Heart left ventricle (tissue), 16 donors: ENCODE measurements around the gene CDX1. TPM values are rescaled to one million over a fixed set of nuclear protein-coding genes. Genes with fewer than 3 reads are reported as not detected.
A peak's percentile ranks its signal among the peaks of the same experiment; 100 is the strongest.

Source experiments
- ATAC-seq, 4 donors: fragments of 200-7000 bp; cut with Tn5 transposase; one replicate each; pipeline ENCODE4 v1.9.1; 2020 to 2022; ENCODE audit warnings: moderate library complexity in 4 of 4, mild to moderate bottlenecking in 3 of 4, moderate number of reproducible peaks in 1 of 4
- DNase-seq, 5 donors: peaks; one replicate each; pipeline ENCODE4 v3.0.0-alpha.2; 2020
- H3K27ac ChIP-seq, 12 donors: fragments of 200-600 bp; sonication (generic) in 4 of 12; one replicate each; pipeline versions ENCODE4 v1.5.0 to v1.8.0; 2016 to 2022; ENCODE audit warnings: mild to moderate bottlenecking in 2 of 12
- H3K27me3 ChIP-seq, 9 donors: fragments of 200-600 bp; sonication (generic) in 2 of 9; one replicate each; pipeline versions ENCODE4 v1.5.1 to v1.8.0; 2016 to 2022; ENCODE audit warnings: mild to moderate bottlenecking in 3 of 9
- H3K36me3 ChIP-seq, 9 donors: fragments of 200-600 bp; sonication (generic) in 2 of 9; one replicate each; pipeline versions ENCODE4 v1.5.0 to v1.8.0; 2018 to 2022; ENCODE audit warnings: mild to moderate bottlenecking in 2 of 9
- H3K4me1 ChIP-seq, 12 donors: fragments of 200-600 bp; sonication (generic) in 4 of 12; one replicate each; pipeline versions ENCODE4 v1.5.0 to v1.8.0; 2016 to 2022; ENCODE audit warnings: mild to moderate bottlenecking in 3 of 12
- H3K4me3 ChIP-seq, 12 donors: fragments of 200-600 bp; sonication (generic) in 4 of 12; one replicate each; pipeline versions ENCODE4 v1.5.0 to v1.8.0; 2017 to 2022; ENCODE audit warnings: mild to moderate bottlenecking in 9 of 12, moderate library complexity in 4 of 12
- H3K9me3 ChIP-seq, 12 donors: fragments of 200-600 bp; sonication (generic) in 4 of 12; one replicate each; pipeline versions ENCODE4 v1.5.0 to v1.8.0; 2016 to 2022; ENCODE audit warnings: mild to moderate bottlenecking in 1 of 12
- POLR2A ChIP-seq, 2 donors: fragments of 450-650 bp; IDR thresholded peaks; one replicate each; pipeline ENCODE4 v1.6.1; 2017; ENCODE audit warnings: antibody characterized with exemption in 2 of 2, mild to moderate bottlenecking in 2 of 2, moderate library complexity in 2 of 2
- WGBS, 4 donors: extraction: QIAGEN DNeasy Blood & Tissue Kit in 2 of 4; methylation state at CpG; one replicate each; pipeline versions ENCODE4 v1.1.5 to v1.1.7; 2013 to 2018; 5-methylcytosine and 5-hydroxymethylcytosine counted together
- intact Hi-C, 10 donors: fragments of 100-400 bp; cut with DNase I; formaldehyde crosslinking; loops; one replicate each; pipeline versions ENCODE4 v1.11.1 to v1.14.2; 2022
- polyA plus RNA-seq, 2 donors: library from polyadenylated mRNA; stranded (reverse); fragments of 200-250 nt; gene quantifications; one replicate each; pipeline ENCODE4 v1.2.3, GENCODE V29; 2013
- total RNA-seq, 9 donors: library from RNA; depleted of rRNA in 2 of 9; stranded (reverse); fragments of >200 nt in 2 of 9; fragmentation: NEBNext Ultra II Directional in 3 of 9; extraction: Animal tissue kit (Norgen Biotek cat#: 25700) in 3 of 9; gene quantifications; one replicate each; pipeline versions ENCODE4 v1.1.0 to v1.2.4, GENCODE V29; 2016 to 2023
- TF ChIP-seq, protein P1 (sequence below), 12 donors: fragments of 200-600 bp; sonication (generic) in 4 of 12; IDR thresholded peaks; one replicate each; pipeline versions ENCODE4 v1.5.0 to v1.8.0; 2018 to 2022; ENCODE audit warnings: antibody characterized with exemption in 12 of 12, mild to moderate bottlenecking in 5 of 12
- donor health status: ischemic (EF 13 %, LVEDD 7.1; RV severe dilation, severe dysfunction).
- donor health status: healthy with polysubstance abuse.
- donor health status: DM: no; HTN: yes; CAD: no.
- donor health status: DM: no; HTN: no; CAD: no.
- donor health status: ischemic (EF 25% LVEDD 6.9; RV normal size, moderate dysfunction).
- donor health status: ischemic (EF 25% LVEDD 5.7; RV mildly dilated, moderate dysfunction).
- donor health status: healthy.
- donor health status: DM: yes; HTN: yes; CAD: no.
- donor health status: ischemic (EF 35%, LVEDD 5.7; RV mildly dilated, moderate dysfunction).
- donor health status: nonischemic (EF 11% LVEDD 7.7; RV severe dilation, severe dysfunction).
- donor health status: DM: yes; HTN: yes; CAD: no.
- donor health status: PGD.
- donor health status: ischemic (EF 29% LVEDD 5.4; RV normal size, mild dysfunction).
- donor health status: nonischemic (EF 23%, LVEDD 6.1; RV moderate dilation, normal function).

Gene CDX1
- total and polyA plus RNA-seq, 11 donors, result 0.17 to 0.29 (median 0.29) TPM; not detected in 8

DNA sequence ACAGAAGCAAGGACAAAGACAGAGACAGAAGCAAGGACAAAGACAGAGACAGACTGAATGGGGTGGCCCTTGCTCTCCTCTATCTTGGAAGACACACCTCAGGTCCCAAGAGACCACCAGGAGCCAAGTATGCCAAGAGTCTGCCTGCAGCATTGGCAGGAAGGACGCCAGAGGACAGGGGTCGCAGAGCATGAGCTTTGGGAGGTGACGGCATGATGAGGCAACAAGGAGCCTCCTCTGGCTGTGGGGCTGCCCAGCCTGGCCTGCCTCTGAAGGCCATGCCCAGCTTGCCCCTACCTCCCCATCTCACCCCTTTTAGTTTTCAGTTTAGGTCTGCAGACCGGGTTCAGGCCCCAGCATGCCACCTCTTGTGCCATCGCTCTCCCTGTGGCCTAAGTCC is 28.6 kb upstream of the CDX1 start:
- Histone ChIP-seq H3K4me3 (peak overlapping the region in 2 of 12 donors; percentile 1 to 32), H3K36me3 (peaks cover 0 to 50% (median 4%) of the 10 kb centered on the region in 9 donors), H3K27ac (peak overlapping the region; percentile 69 to 96 (median 86)), H3K27me3 (no peaks in the 10 kb centered on the region), H3K4me1 (peaks cover 2 to 98% (median 62%) of the 10 kb centered on the region in 12 donors), H3K9me3 (no peaks in the 10 kb centered on the region)
- ATAC-seq (no peak), DNase-seq (no peak)
- 56 to 77% (median 68%) methylated on average over 5 of the region's 5 CpGs for WGBS, 4 donors
- TF ChIP-seq, protein P1, sequence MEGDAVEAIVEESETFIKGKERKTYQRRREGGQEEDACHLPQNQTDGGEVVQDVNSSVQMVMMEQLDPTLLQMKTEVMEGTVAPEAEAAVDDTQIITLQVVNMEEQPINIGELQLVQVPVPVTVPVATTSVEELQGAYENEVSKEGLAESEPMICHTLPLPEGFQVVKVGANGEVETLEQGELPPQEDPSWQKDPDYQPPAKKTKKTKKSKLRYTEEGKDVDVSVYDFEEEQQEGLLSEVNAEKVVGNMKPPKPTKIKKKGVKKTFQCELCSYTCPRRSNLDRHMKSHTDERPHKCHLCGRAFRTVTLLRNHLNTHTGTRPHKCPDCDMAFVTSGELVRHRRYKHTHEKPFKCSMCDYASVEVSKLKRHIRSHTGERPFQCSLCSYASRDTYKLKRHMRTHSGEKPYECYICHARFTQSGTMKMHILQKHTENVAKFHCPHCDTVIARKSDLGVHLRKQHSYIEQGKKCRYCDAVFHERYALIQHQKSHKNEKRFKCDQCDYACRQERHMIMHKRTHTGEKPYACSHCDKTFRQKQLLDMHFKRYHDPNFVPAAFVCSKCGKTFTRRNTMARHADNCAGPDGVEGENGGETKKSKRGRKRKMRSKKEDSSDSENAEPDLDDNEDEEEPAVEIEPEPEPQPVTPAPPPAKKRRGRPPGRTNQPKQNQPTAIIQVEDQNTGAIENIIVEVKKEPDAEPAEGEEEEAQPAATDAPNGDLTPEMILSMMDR (IDR thresholded peaks at IDR 0.05), result no peak
- TF ChIP-seq POLR2A (IDR thresholded peaks at IDR 0.05), result no peak
- intact Hi-C loops, result loop anchor here in 4 of 10 donors (10.0 kb wide), 2 partner anchors 217 to 297 kb away; partner anchors contain the start of gene TCOF1 (in 1 of the 4)

DNA sequence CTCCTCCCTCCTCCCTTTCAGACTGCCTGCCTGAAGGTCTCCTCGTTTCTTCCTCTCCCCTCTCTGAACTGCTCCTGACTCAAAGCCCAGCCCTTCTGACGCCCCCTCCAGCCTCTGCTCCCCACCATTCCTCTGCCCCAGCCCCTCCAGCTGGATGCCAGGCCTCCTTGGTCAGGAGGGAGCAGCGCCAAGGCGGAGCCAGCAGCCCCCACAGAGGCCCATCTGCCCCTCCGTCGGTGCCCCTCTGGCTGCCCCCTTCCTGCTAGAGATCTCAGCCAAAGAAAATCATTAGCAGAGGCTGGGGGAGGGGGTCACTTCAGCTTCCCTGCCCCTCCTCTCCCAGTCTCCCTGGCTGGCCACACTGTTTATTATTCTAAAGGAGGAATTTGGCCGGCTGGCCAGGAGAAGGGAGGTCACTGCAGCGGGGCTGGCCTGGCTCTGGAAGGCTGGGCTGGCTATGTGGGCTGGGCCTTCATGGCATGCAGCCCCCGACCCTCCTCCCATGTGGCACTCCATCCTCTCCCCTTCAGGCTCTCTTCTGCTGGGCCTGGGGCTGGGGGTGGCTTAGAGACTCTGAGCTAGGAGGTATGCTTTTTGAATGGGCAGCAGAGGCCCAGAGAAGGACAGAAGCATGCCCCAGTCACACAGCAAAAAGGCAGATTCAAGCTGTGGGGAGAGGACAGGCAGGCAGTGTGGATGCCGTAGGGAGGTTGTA is 27.9 kb upstream of the CDX1 start:
- WGBS, 4 donors, result 52 to 60% (median 55%) methylated on average over 9 to 10 of the region's 10 CpGs
- peak; percentile 59 to 75 (median 68) for DNase-seq
- Histone ChIP-seq H3K4me3 (peak overlapping the region in 6 of 12 donors; percentile 1 to 32 (median 7)), H3K36me3 (peaks cover 0 to 42% (median 0%) of the 10 kb centered on the region in 9 donors), H3K9me3 (no peaks in the 10 kb centered on the region), H3K4me1 (peaks cover 2 to 98% (median 66%) of the 10 kb centered on the region in 12 donors), H3K27ac (peak overlapping the region; percentile 69 to 96 (median 86)), H3K27me3 (no peaks in the 10 kb centered on the region)
- intact Hi-C loops, result loop anchor here in 4 of 10 donors (10.0 kb wide), 2 partner anchors 216 to 296 kb away; partner anchors contain the start of gene TCOF1 (in 1 of the 4)
- peak in 1 of 2 donors; percentile 17 for TF ChIP-seq POLR2A (IDR thresholded peaks at IDR 0.05)
- TF ChIP-seq, protein P1 (IDR thresholded peaks at IDR 0.05), result no peak
- peak in 3 of 4 donors; percentile 16 to 36 (median 23) for ATAC-seq

DNA sequence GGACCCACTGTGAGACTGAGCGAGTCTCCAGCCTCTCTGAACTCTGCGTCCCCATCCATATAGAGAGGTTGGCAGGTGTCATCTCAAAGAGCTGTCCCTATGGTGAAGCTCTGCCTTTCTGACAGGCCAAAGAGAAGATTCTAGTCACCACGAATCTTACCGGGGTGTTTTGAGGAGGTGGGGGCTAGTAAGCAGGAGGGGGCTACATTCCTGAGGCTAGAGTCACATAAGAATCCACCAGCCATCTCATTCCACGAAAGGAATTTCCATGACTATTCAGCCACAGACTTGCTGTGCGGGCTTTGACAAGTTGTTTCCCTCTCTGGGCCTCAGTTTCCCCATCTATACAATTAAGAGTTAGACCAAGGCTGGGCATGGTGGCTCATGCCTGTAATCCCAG is 27.2 kb upstream of the CDX1 start:
- Histone ChIP-seq H3K27me3 (no peaks in the 10 kb centered on the region), H3K4me3 (peak overlapping the region in 1 of 12 donors; percentile 17), H3K27ac (peak overlapping the region; percentile 69 to 96 (median 86)), H3K9me3 (no peaks in the 10 kb centered on the region), H3K4me1 (peaks cover 2 to 98% (median 69%) of the 10 kb centered on the region in 12 donors), H3K36me3 (peaks cover 0 to 37% (median 0%) of the 10 kb centered on the region in 9 donors)
- intact Hi-C loops, result loop anchor here in 4 of 10 donors (10.0 kb wide), 2 partner anchors 215 to 295 kb away; partner anchors contain the start of gene TCOF1 (in 1 of the 4)
- no peak for TF ChIP-seq POLR2A (IDR thresholded peaks at IDR 0.05)
- TF ChIP-seq, protein P1 (IDR thresholded peaks at IDR 0.05), result no peak
- ATAC-seq (no peak), DNase-seq (no peak)
- 69 to 80% (median 74%) methylated on average over 6 of the region's 6 CpGs for WGBS, 4 donors

DNA sequence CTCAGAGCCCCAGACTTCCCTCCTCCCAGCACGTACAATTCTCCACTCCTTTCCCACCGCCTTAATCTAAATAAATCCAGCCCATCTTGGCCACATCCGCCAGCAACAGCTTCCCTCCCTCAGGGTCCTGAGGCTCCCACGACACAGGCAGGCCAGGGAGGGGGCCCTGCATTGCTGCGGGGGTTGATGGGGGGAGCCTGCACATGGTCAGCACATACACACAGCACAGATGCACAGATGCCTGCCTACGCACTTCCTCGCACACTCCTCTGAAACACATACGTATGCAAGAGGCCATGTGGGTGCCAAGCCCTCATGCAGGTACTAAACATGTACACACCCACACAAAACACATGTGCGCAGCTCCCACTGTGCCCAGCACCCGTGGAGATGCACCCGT is 25.7 kb upstream of the CDX1 start:
- no peaks in the 10 kb centered on the region for H3K9me3 ChIP-seq
- ATAC-seq (peak in 1 of 4 donors; percentile 5), DNase-seq (peak; percentile 64 to 74 (median 68))
- WGBS, 4 donors, result 57 to 74% (median 70%) methylated on average over 11 of the region's 11 CpGs
- peaks cover 2 to 99% (median 79%) of the 10 kb centered on the region in 12 donors for H3K4me1 ChIP-seq
- H3K4me3 ChIP-seq, result no peak overlapping the region
- H3K36me3 ChIP-seq, result peaks cover 0 to 22% (median 0%) of the 10 kb centered on the region in 9 donors
- H3K27ac ChIP-seq, result peak overlapping the region; percentile 69 to 96 (median 86)
- H3K27me3 ChIP-seq, result no peaks in the 10 kb centered on the region
- TF ChIP-seq POLR2A (IDR thresholded peaks at IDR 0.05), result no peak
- TF ChIP-seq, protein P1 (IDR thresholded peaks at IDR 0.05), result no peak
- intact Hi-C loops, result no loop called here
